ENCODE measurements around the gene TC2N. TPM values are rescaled to one million over a fixed set of nuclear protein-coding genes. Genes with fewer than 3 reads are reported as not detected.

TC2N gene
- total RNA-seq, 1 experiment from 2014 or later = 16.4 TPM

GRCh38 chr14:91875525-91876286 is 8.4 kb upstream of the TC2N start:
- H3K18ac ChIP-seq (ENCODE audit: insufficient read length, low read depth, low read length) = no peak overlapping the region
- H3K4me2 ChIP-seq (ENCODE audit: insufficient read depth, insufficient read length, low read length) = no peak overlapping the region
- no peak overlapping the region for H2BK5ac ChIP-seq (ENCODE audit: insufficient read length, low read length)
- Mint-ChIP-seq H3K9me3 (no peaks in the 10 kb centered on the region), H3K36me3 (ENCODE audit: insufficient read depth in 1 of 3, low read depth in 3 of 3) (no peaks in the 10 kb centered on the region), H3K27me3 (ENCODE audit: low read depth) (no peaks in the 10 kb centered on the region; the same call in 1 of the 2 replicates), H3K4me3 (no peak overlapping the region), H3K27ac (no peak overlapping the region), H3K4me1 (peaks cover 11 to 12% of the 10 kb centered on the region in 2 experiments)
- no peak overlapping the region for H3T11ph ChIP-seq (ENCODE audit: low read length)
- no peak overlapping the region for H3K9ac ChIP-seq (ENCODE audit: extremely low read depth, insufficient read length, low read length)
- TF ChIP-seq CTCF (conservative IDR thresholded peaks at IDR 0.05) = no peak
- no peaks in the 10 kb centered on the region for H3K4me1 ChIP-seq (ENCODE audit: insufficient read depth, low read length)
- H3K4ac ChIP-seq (ENCODE audit: low read depth, low read length) = no peak overlapping the region
- no peak overlapping the region for H4K8ac ChIP-seq (replicated peaks; ENCODE audit: insufficient read length, low read depth, low read length)
- H3K79me1 ChIP-seq (ENCODE audit: insufficient read depth, low read depth, low read length, poor library complexity, severe bottlenecking) = no peaks in the 10 kb centered on the region
- no peak overlapping the region for H2BK120ac ChIP-seq (ENCODE audit: low read depth, low read length, poor library complexity, severe bottlenecking)
- no peak overlapping the region for H2BK20ac ChIP-seq (ENCODE audit: low read depth, low read length, poor library complexity, severe bottlenecking)
- H2BK15ac ChIP-seq (ENCODE audit: low read depth, low read length) = no peak overlapping the region
- H4K5ac ChIP-seq (ENCODE audit: insufficient read length, low read depth, low read length) = no peak overlapping the region
- H4K20me1 ChIP-seq (ENCODE audit: control insufficient read depth, insufficient read depth, insufficient read length) = no peaks in the 10 kb centered on the region
- H3K27ac ChIP-seq (ENCODE audit: insufficient read length, low read depth, low read length) = no peak overlapping the region
- H3K27me3 ChIP-seq (ENCODE audit: insufficient read depth, low read length) = no peaks in the 10 kb centered on the region
- no peak overlapping the region for H2AK5ac ChIP-seq (ENCODE audit: insufficient read length, low read length)
- H3K23ac ChIP-seq (ENCODE audit: insufficient read length, low read depth, low read length) = no peak overlapping the region
- H3K9me3 ChIP-seq (ENCODE audit: control insufficient read depth, low read depth, low read length) = no peaks in the 10 kb centered on the region
- no peak overlapping the region for H3K56ac ChIP-seq (ENCODE audit: insufficient read length, low read depth, low read length)
- no peak overlapping the region for H2AFZ ChIP-seq (ENCODE audit: low read length)
- no peak overlapping the region for H2BK12ac ChIP-seq (ENCODE audit: insufficient read length, low read depth, low read length)
- H3K79me2 ChIP-seq (ENCODE audit: insufficient read depth, low read length) = no peaks in the 10 kb centered on the region
- no peak overlapping the region for H4K91ac ChIP-seq (ENCODE audit: insufficient read length, low read depth, low read length)
- DNase-seq = no peak
- H3K14ac ChIP-seq (ENCODE audit: insufficient read depth, low read length) = no peak overlapping the region; the same call in 1 of the 2 replicates
- WGBS (ENCODE audit: extremely low coverage, insufficient read length, low lambda C conversion rate) = no CpG with 5 or more reads among the region's 9 CpGs
- no peaks in the 10 kb centered on the region for H3K23me2 ChIP-seq (ENCODE audit: insufficient read length, low read depth, low read length, poor library complexity, severe bottlenecking)
